ENCODE data around the gene HS6ST3.

Gene HS6ST3

DNA sequence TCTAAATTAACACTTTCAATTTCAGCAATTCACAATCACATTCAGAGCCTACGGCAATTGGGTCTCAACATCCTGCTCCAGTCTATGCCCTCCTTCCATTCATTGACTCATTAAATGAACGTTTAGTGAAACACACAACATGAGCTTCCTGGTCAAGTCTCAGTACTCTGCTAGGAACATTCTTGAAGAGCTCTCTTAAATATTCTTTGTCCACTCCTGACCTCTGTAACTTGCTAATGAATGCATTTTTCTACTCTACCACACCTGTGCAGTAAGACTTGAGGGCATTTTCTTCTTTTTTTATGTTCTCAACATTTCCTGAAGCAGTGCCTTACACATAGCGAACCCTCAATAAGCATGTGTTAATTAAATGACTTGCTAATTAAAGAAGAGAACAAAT is 735.7 kb downstream of the HS6ST3 start:
- H3K36me3 ChIP-seq = no peaks in the 10 kb centered on the region
- no peak for DNase-seq
- H3K9me3 ChIP-seq = no peaks in the 10 kb centered on the region
- H3K4me3 ChIP-seq = no peak overlapping the region
- intact Hi-C loops (cut with DNase I; ENCODE audit: low total_unique reads) = loop anchor here (10.0 kb wide), 1 partner anchor 129 kb away; no protein-coding TSS in a partner anchor
- TF ChIP-seq, protein P1, sequence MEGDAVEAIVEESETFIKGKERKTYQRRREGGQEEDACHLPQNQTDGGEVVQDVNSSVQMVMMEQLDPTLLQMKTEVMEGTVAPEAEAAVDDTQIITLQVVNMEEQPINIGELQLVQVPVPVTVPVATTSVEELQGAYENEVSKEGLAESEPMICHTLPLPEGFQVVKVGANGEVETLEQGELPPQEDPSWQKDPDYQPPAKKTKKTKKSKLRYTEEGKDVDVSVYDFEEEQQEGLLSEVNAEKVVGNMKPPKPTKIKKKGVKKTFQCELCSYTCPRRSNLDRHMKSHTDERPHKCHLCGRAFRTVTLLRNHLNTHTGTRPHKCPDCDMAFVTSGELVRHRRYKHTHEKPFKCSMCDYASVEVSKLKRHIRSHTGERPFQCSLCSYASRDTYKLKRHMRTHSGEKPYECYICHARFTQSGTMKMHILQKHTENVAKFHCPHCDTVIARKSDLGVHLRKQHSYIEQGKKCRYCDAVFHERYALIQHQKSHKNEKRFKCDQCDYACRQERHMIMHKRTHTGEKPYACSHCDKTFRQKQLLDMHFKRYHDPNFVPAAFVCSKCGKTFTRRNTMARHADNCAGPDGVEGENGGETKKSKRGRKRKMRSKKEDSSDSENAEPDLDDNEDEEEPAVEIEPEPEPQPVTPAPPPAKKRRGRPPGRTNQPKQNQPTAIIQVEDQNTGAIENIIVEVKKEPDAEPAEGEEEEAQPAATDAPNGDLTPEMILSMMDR (IDR thresholded peaks at IDR 0.05) = no peak
- H3K27me3 ChIP-seq = no peaks in the 10 kb centered on the region
- peaks cover 0 to 47% (median 28%) of the 10 kb centered on the region in 4 donors for H3K4me1 ChIP-seq
- H3K27ac ChIP-seq = no peak overlapping the region

DNA sequence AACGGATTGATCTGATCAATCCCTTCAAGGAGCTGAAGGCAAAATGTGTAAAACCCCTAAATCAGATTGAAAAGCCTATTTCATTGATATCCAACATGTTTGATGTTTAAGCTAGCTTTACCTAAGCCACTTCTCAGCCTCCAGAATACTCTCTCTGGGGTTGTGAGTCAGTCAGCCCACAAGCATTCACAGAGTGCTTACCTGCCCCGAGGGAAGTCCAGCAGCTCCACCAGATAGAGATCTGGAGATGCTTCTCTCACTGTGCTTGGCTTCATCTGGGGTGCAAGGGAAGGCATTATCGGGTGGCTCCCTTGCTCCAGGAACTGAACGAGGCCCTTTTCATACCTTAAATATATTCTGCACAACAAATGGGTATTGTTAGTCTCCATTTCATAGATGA is 744.7 kb downstream of the HS6ST3 start:
- no peaks in the 10 kb centered on the region for H3K36me3 ChIP-seq
- peaks cover 0 to 4% (median 0%) of the 10 kb centered on the region in 3 donors for H3K9me3 ChIP-seq
- no peaks in the 10 kb centered on the region for H3K4me1 ChIP-seq
- H3K27ac ChIP-seq = no peak overlapping the region
- H3K4me3 ChIP-seq = no peak overlapping the region
- H3K27me3 ChIP-seq = no peaks in the 10 kb centered on the region
- TF ChIP-seq, protein P1 (IDR thresholded peaks at IDR 0.05) = no peak
- intact Hi-C loops (cut with DNase I; ENCODE audit: low total_unique reads) = no loop called here
- DNase-seq = no peak

DNA sequence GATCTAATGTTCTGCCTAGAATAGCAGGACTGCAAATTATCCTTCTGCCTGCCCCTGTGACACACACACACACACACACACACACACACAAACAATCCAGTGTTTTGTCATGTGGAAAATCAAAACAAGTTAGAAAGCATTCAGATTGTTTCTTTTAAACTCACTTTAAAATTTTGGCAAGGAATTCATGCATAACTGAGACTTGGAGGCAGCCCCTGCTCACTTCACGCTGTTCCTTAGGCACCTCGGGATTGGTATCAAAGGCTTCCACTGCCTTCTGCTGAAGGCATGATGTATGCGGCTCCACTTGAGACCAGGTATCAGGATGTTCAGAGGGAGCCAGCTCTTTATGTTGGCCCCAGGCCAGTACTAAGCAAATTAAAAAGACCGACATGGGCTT is 745.6 kb downstream of the HS6ST3 start:
- DNase-seq = no peak
- H3K4me1 ChIP-seq = no peaks in the 10 kb centered on the region
- H3K27me3 ChIP-seq = no peaks in the 10 kb centered on the region
- no peak overlapping the region for H3K4me3 ChIP-seq
- TF ChIP-seq, protein P1 (IDR thresholded peaks at IDR 0.05) = no peak
- intact Hi-C loops (cut with DNase I; ENCODE audit: low total_unique reads) = no loop called here
- peaks cover 0 to 4% (median 0%) of the 10 kb centered on the region in 3 donors for H3K9me3 ChIP-seq
- H3K36me3 ChIP-seq = no peaks in the 10 kb centered on the region
- no peak overlapping the region for H3K27ac ChIP-seq

DNA sequence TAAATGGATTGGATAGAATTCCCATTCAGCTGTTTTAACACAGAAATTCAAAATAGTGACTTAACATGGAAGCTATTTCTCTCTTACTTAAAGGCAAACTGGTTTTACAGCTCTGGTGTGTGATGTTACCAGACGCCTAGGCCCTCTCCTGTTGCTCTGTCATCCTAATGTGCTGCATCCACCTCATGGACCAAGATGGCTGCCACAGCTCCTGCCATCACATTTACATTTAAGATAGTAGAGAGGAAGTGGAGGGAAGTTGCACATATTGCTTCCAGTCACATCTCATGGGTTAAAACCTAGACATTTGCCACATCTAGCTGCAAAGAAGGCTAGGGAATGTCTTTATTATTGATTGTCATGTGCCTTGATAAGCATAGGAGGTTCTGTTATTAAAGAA is 746.8 kb downstream of the HS6ST3 start:
- no peak for DNase-seq
- TF ChIP-seq, protein P1 (IDR thresholded peaks at IDR 0.05) = no peak
- Histone ChIP-seq H3K27me3 (no peaks in the 10 kb centered on the region), H3K27ac (no peak overlapping the region), H3K4me1 (no peaks in the 10 kb centered on the region), H3K36me3 (no peaks in the 10 kb centered on the region), H3K9me3 (peaks cover 0 to 4% (median 0%) of the 10 kb centered on the region in 3 donors), H3K4me3 (no peak overlapping the region)
- intact Hi-C loops (cut with DNase I; ENCODE audit: low total_unique reads) = no loop called here

DNA sequence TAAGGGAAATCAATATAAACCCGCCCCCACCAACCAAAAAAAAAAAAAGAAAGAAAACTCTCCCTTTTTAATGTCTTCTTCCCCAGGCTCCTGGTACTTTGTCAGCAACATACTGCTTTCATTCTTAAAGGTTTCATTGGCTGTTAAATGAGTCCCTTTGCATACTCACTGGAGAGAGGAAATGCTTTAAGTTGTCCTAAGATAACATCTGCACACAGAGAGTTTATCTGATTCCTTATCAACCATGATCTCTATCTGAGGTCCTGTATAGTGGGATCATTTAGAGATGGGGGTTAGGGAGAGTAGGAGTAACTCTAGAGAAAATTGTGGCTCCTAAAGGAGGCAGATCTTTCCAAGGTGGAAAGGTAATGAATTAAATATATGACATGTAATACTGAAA is 747.9 kb downstream of the HS6ST3 start:
- H3K4me3 ChIP-seq = no peak overlapping the region
- intact Hi-C loops (cut with DNase I; ENCODE audit: low total_unique reads) = no loop called here
- no peaks in the 10 kb centered on the region for H3K27me3 ChIP-seq

More for the DNA sequence above, 747.9 kb downstream of the HS6ST3 start:
- DNase-seq = no peak
- Histone ChIP-seq H3K9me3 (peaks cover 0 to 4% (median 0%) of the 10 kb centered on the region in 3 donors), H3K27ac (no peak overlapping the region), H3K36me3 (no peaks in the 10 kb centered on the region), H3K4me1 (no peaks in the 10 kb centered on the region)
- TF ChIP-seq, protein P1 (IDR thresholded peaks at IDR 0.05) = no peak

Data from tibial artery (tissue), 4 donors.